Right renal cortex interstitium (tissue), 3 donors: Measurements from ENCODE around the gene PXN. TPM values are rescaled to one million over a fixed set of nuclear protein-coding genes. Genes with fewer than 3 reads are reported as not detected.
"Not testable (repeated sequence)": the region's sequence is repeated elsewhere in the genome, so short reads cannot be mapped to it uniquely, and the experiment has no call there.

Experiments used
- DNase-seq, 3 donors: peaks; one replicate each; pipeline ENCODE4 v3.0.0-alpha.2; 2013; ENCODE audit warnings: low read depth in 3 of 3, low spot score in 2 of 3
- polyA plus RNA-seq, 3 donors: library from polyadenylated mRNA; unstranded; fragments of 120-200 nt; gene quantifications; one replicate each; pipeline ENCODE4 v1.2.1, GENCODE V29; 2013; ENCODE audit not compliant: insufficient read length in 3 of 3

Gene PXN
- polyA plus RNA-seq, 3 donors, result 52.8 to 58.9 (median 56.8) TPM

GRCh38 chr12:120262852-120263747 is 2.4 kb downstream of the PXN start:
- DNase-seq, result no peak

- no peak for DNase-seq
Measured at GRCh38 chr12:120261951-120262851, 3.3 kb downstream of the PXN start.

GRCh38 chr12:120260607-120261006 is 4.9 kb downstream of the PXN start:
- DNase-seq, result no peak

GRCh38 chr12:120259418-120260202 is 5.9 kb downstream of the PXN start:
- DNase-seq, result no peak

- DNase-seq, result no peak
Measured at GRCh38 chr12:120258323-120258896, 7.1 kb downstream of the PXN start.

GRCh38 chr12:120257041-120257821 is 8.3 kb downstream of the PXN start:
- peak in 1 of 3 donors; percentile 61 for DNase-seq

- no peak for DNase-seq
Measured at GRCh38 chr12:120254809-120255208, 10.7 kb downstream of the PXN start.

GRCh38 chr12:120253313-120253712 is 12.2 kb downstream of the PXN start:
- DNase-seq, result not testable (repeated sequence)

GRCh38 chr12:120252071-120252906 is 13.2 kb downstream of the PXN start:
- no peak for DNase-seq

- not testable (repeated sequence) for DNase-seq
Measured at GRCh38 chr12:120251364-120252070, 14.0 kb downstream of the PXN start.

- DNase-seq, result no peak
Measured at GRCh38 chr12:120249875-120250795, 15.4 kb downstream of the PXN start.

GRCh38 chr12:120249266-120249874 is 16.2 kb downstream of the PXN start:
- DNase-seq, result no peak

- DNase-seq, result no peak
Measured at GRCh38 chr12:120247621-120248030, 17.9 kb downstream of the PXN start.

GRCh38 chr12:120247183-120247582 is 18.3 kb downstream of the PXN start:
- no peak for DNase-seq

GRCh38 chr12:120246705-120247104 is 18.8 kb downstream of the PXN start:
- DNase-seq, result not testable (repeated sequence)

- no peak for DNase-seq
Measured at GRCh38 chr12:120242971-120243699, 22.4 kb downstream of the PXN start.
